Fibroblast of villous mesenchyme (primary cell): ENCODE measurements around the gene SORBS1. TPM values are rescaled to one million over a fixed set of nuclear protein-coding genes. Genes with fewer than 3 reads are reported as not detected.

Experiments used
- DNase-seq: peaks from one replicate; pipeline ENCODE4 v3.0.0-alpha.2; 2010; ENCODE audit warnings: low read depth
- H3K4me3 ChIP-seq: 2 replicates; pipeline ENCODE4 v1.5.1; 2011; ENCODE audit warnings: low read depth, mild to moderate bottlenecking, low read length
- total RNA-seq: library from RNA; depleted of rRNA; stranded (reverse); fragments of >200 nt; gene quantifications from 2 replicates; pipeline ENCODE4 v1.2.3, GENCODE V29; 2012
- TF ChIP-seq, protein P1 (sequence below): IDR thresholded peaks from 2 replicates; pipeline ENCODE4 v1.5.1; 2012; ENCODE audit warnings: low read depth, mild to moderate bottlenecking, low read length; ENCODE audit not compliant: insufficient read depth

The SORBS1 gene
- total RNA-seq = 8.2 and 13.2 TPM in 2 replicates

GRCh38 chr10:95561177-95561863, at the start of gene SORBS1:
SORBS1 (minus strand) TSS chr10:95561371; CDS start chr10:95441135, 120,236 bp downstream.
- DNase-seq = peak; percentile 94
- TF ChIP-seq, protein P1, sequence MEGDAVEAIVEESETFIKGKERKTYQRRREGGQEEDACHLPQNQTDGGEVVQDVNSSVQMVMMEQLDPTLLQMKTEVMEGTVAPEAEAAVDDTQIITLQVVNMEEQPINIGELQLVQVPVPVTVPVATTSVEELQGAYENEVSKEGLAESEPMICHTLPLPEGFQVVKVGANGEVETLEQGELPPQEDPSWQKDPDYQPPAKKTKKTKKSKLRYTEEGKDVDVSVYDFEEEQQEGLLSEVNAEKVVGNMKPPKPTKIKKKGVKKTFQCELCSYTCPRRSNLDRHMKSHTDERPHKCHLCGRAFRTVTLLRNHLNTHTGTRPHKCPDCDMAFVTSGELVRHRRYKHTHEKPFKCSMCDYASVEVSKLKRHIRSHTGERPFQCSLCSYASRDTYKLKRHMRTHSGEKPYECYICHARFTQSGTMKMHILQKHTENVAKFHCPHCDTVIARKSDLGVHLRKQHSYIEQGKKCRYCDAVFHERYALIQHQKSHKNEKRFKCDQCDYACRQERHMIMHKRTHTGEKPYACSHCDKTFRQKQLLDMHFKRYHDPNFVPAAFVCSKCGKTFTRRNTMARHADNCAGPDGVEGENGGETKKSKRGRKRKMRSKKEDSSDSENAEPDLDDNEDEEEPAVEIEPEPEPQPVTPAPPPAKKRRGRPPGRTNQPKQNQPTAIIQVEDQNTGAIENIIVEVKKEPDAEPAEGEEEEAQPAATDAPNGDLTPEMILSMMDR = no peak
- H3K4me3 ChIP-seq = peak within 1 kb of the TSS; percentile 65

- TF ChIP-seq, protein P1 = no peak
- no peak for DNase-seq
- no peak overlapping the region for H3K4me3 ChIP-seq
Measured at GRCh38 chr10:95610727-95611126, 49.6 kb upstream of the SORBS1 start.

GRCh38 chr10:95606922-95607321, 45.8 kb upstream of the SORBS1 start:
- H3K4me3 ChIP-seq = no peak overlapping the region
- TF ChIP-seq, protein P1 = no peak
- peak; percentile 21 for DNase-seq

DNA sequence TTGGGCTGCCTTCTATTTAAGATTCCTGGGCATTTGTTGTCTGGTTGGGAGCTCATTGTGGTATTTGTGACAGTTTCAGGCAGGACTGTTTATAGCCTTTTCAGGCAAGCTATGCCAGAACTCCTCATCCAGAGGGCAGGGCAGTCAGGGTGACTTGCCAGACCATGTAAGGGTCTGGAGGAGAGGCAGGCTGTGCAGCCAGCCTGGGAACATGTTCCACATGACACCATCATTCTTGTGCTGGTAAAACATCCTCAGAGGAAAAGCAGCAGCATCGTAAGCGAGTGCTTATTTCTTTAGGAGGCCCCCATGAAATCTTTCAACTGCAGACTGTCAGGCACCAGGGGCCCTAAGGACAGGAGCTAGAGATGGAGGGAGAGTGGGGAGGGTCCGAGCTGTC, 44.0 kb upstream of the SORBS1 start:
- TF ChIP-seq, protein P1 = no peak
- no peak overlapping the region for H3K4me3 ChIP-seq
- peak; percentile 12 for DNase-seq

DNA sequence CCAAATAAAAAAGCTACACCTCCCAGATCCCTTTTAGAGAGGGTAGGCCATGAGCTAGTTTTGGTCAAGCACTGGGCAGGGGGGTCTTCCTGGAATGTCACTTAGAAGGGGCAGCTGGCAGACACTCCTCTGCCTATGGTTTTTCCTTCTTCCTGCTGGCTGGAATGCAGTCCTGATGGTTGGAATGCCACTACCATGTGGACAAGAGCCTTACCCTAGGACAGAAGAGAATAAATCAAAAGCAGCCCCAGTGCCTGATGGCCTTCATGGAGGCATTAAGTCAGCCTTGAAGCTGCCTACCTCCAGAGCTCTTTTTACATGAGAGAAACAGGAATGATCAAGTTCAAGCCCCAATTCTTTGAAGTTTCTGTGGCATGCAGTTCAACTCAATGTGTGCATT, 43.5 kb upstream of the SORBS1 start:
- TF ChIP-seq, protein P1 = no peak
- DNase-seq = no peak
- H3K4me3 ChIP-seq = no peak overlapping the region

DNA sequence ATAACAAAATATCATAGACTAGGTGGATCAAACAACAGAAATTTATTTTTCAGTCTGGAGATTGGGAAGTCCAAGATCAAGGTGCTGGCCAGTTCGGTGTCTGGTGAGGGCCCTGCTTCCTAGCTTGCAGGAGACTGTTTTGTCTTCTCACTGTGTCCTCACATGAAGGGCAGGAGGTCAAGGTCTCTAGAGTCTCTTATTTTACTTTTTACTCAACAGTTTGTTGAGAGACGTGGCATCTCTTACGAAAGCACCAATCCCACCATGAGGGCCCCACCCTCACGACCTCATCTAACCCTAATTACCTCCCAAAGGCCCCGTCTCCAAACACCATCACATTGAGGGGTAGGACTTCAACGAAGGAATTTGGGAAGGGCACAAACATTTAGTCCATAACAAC, 41.2 kb upstream of the SORBS1 start:
- no peak overlapping the region for H3K4me3 ChIP-seq
- DNase-seq = no peak
- TF ChIP-seq, protein P1 = no peak
